ENCODE measurements around the gene FBLN2.

DNA sequence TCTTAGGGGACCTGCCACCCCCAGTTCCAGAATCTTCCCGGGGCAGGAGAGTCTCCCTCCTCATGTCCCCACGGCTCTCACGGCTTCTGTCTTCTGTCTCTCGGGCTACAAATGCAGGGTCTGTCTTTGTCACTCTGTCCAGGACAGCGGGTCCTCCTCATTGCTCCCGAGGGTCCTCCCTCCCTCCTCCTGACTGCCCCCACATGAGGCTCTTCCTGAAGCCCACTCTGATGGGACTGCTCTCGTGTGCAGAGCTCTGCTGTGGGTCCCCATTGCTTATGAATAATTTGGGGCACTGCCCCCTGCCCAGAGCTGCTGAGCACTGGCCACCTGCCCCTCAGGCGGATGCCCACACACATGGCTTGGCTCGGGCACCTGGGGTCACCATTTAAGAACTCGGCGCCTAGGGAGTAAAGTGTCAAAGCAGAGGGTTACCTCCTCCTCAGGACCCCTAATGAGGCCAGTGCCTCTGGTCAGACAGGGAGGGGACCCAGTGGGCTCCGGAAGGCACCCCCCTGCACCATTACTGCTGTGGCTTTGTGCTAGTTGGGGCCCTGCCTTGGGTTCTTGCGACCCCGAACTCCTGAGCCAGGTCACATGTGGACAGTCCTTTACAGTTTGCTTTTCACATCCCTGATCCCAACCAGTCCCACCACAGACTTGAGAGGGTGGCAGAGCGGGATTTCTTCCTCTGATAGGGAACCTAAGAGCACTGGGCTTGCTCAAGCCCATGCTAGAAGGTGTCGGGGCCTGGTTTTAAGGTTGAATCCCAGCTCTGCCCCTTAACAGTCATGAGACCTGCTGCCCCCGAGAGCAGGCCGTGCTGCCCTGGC is 46.8 kb upstream of the FBLN2 start:
- TF ChIP-seq, protein P1, sequence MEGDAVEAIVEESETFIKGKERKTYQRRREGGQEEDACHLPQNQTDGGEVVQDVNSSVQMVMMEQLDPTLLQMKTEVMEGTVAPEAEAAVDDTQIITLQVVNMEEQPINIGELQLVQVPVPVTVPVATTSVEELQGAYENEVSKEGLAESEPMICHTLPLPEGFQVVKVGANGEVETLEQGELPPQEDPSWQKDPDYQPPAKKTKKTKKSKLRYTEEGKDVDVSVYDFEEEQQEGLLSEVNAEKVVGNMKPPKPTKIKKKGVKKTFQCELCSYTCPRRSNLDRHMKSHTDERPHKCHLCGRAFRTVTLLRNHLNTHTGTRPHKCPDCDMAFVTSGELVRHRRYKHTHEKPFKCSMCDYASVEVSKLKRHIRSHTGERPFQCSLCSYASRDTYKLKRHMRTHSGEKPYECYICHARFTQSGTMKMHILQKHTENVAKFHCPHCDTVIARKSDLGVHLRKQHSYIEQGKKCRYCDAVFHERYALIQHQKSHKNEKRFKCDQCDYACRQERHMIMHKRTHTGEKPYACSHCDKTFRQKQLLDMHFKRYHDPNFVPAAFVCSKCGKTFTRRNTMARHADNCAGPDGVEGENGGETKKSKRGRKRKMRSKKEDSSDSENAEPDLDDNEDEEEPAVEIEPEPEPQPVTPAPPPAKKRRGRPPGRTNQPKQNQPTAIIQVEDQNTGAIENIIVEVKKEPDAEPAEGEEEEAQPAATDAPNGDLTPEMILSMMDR (IDR thresholded peaks at IDR 0.05): no peak
- TF ChIP-seq POLR2A (IDR thresholded peaks at IDR 0.05): no peak

Measured in Peyer's patch (tissue), 4 donors.